Ishikawa (cell line): ENCODE data around the gene MOV10.
A peak's percentile ranks its signal among the peaks of the same experiment; 100 is the strongest.

Experiments
- CEBPB ChIP-seq: IDR thresholded peaks from 2 replicates; pipeline ENCODE4 v1.6.1; 2012
- CREB1 ChIP-seq: IDR thresholded peaks from 2 replicates; pipeline ENCODE4 v1.6.1; 2012; ENCODE audit warnings: low read depth
- EGR1 ChIP-seq: IDR thresholded peaks from 2 replicates; pipeline ENCODE4 v1.6.1; 2012
- EP300 ChIP-seq: IDR thresholded peaks from 2 replicates; pipeline ENCODE4 v1.6.1; 2012; ENCODE audit warnings: borderline replicate concordance
- FOXM1 ChIP-seq: IDR thresholded peaks from 2 replicates; pipeline ENCODE4 v1.6.1; 2012; ENCODE audit warnings: low read depth, borderline replicate concordance
- MAX ChIP-seq: IDR thresholded peaks from 2 replicates; pipeline ENCODE4 v1.6.1; 2012
- NFIC ChIP-seq: IDR thresholded peaks from 2 replicates; pipeline ENCODE4 v1.6.1; 2012
- RAD21 ChIP-seq: IDR thresholded peaks from 2 replicates; pipeline ENCODE4 v1.6.1; 2012; ENCODE audit warnings: low read depth
- REST ChIP-seq: IDR thresholded peaks from 2 replicates; pipeline ENCODE4 v1.6.1; 2012; ENCODE audit warnings: low read depth, mild to moderate bottlenecking
- TAF1 ChIP-seq: IDR thresholded peaks from 2 replicates; pipeline ENCODE4 v1.6.1; 2012; ENCODE audit warnings: low read depth, mild to moderate bottlenecking
- TCF12 ChIP-seq: IDR thresholded peaks from 2 replicates; pipeline ENCODE4 v1.6.1; 2012; ENCODE audit warnings: low read depth
- TEAD4 ChIP-seq: IDR thresholded peaks from 2 replicates; pipeline ENCODE4 v1.6.1; 2012
- USF1 ChIP-seq: IDR thresholded peaks from 2 replicates; pipeline ENCODE4 v1.6.1; 2012
- YY1 ChIP-seq: IDR thresholded peaks from 2 replicates; pipeline ENCODE4 v1.6.1; 2012; ENCODE audit warnings: low read depth
- ZBTB7A ChIP-seq: IDR thresholded peaks from 2 replicates; pipeline ENCODE4 v1.6.1; 2012; ENCODE audit warnings: low read depth

MOV10 gene

DNA sequence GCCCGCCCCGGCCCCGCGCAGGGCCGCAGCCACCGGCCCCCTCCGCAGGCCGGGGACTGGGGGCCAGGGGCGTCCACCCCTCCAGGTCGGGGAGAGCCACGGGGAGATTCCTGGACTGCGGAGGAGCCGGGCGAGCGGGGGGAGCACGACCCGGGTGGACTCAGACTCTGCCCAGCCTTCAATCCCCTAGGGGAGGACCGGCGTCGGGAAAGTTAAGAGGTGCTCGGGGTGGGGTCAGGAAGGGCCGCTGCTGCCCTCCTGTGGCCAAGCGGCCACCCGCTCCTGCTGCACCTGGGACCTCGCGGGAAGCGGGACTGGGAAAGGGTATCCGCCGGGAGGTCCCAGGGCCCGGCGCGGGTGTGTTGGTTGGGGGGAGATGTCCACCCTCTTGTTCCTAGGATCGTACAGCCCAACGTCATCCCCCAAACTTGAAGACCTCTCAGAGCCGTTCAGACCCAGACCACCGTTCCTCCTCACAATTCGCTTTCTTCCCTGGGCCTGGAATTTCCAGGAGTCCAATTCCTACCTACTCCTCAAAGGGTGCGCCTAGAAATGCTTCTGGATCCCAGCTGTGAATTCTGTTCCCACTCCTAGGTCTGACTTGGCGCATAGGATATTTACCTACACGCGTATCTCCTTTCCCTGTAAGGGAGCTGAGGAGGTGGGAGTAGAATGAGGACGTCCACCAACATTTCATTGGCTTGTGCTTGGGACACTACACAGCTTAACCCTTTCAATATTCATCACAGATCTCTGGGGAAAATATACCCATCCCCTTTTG lies 33.0 kb downstream of the MOV10 start:
- no peak for TF ChIP-seq YY1
- 0 out of 2 replicates have a peak, but pooled peaks have one; percentile 2 for TF ChIP-seq EP300
- TF ChIP-seq RAD21, result peak; percentile 86
- no peak for TF ChIP-seq CREB1
- TF ChIP-seq TAF1, result peak; percentile 38; the same call in 1 of the 2 replicates
- no peak for TF ChIP-seq CEBPB
- TF ChIP-seq TEAD4, result 0 out of 2 replicates have a peak, but pooled peaks have one; percentile 19
- TF ChIP-seq FOXM1, result no peak
- TF ChIP-seq TCF12, result peak; percentile 50; the same call in 1 of the 2 replicates
- TF ChIP-seq USF1, result no peak

DNA sequence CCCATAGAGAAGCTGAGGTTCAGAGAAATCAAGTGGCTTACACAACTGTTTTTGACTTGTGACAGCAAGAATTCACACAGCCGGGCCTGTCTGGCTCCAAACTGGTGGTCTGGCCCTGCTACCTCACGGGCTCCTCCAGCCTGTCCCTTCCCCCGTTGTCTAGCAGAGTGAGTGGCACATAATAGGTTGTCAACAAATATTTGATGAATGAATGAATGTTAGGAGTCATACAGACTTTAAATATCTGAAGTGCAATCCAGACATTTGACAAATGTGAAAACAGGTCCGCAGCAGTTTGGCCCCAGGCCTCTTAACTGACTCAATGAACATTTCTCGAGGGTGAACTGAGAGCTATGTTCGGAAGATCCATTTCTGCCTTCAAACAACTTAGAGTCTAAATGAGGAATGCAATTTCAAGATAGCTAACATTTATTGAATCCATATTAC lies 33.6 kb downstream of the MOV10 start:
- TF ChIP-seq USF1 (no peak), EP300 (no peak), MAX (no peak), TEAD4 (no peak), FOXM1 (no peak), NFIC (no peak), CEBPB (no peak), REST (no peak), EGR1 (no peak), CREB1 (no peak), TCF12 (no peak), ZBTB7A (no peak), RAD21 (no peak), YY1 (no peak)

- TF ChIP-seq EGR1, result no peak
- no peak for TF ChIP-seq CREB1
- TF ChIP-seq EP300, result no peak
- no peak for TF ChIP-seq CEBPB
- TF ChIP-seq TCF12, result no peak
- no peak for TF ChIP-seq FOXM1
- TF ChIP-seq YY1, result no peak
- TF ChIP-seq REST, result no peak
- no peak for TF ChIP-seq USF1
- TF ChIP-seq RAD21, result no peak
- TF ChIP-seq TEAD4, result no peak
- TF ChIP-seq NFIC, result no peak
- TF ChIP-seq MAX, result no peak
- TF ChIP-seq TAF1, result no peak
- no peak for TF ChIP-seq ZBTB7A
These were observed 34.0 kb downstream of the MOV10 start for GRCh38 chr1:112708489-112708888.

DNA sequence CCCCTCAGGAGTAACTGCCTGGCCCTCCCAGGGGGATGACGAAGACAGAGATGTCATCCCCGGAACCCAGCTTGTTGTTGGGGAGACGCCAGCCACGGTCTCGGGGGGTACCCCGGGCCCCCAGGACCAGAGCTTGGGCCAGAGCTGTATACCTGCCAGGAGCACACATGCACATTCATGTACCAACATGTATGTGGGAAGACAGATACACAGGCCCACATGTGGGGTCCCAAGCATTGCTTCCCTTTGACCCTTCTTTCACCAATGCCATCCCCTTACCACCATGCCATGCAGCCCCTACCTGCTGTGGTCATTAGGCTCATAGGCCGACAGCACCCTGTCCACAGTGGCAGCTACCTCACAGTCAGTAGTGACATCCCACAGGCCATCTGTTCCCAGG lies 35.7 kb downstream of the MOV10 start:
- TF ChIP-seq NFIC, result no peak
- no peak for TF ChIP-seq TAF1
- no peak for TF ChIP-seq CREB1
- TF ChIP-seq REST, result no peak
- no peak for TF ChIP-seq TEAD4
- no peak for TF ChIP-seq RAD21
- no peak for TF ChIP-seq EP300
- no peak for TF ChIP-seq ZBTB7A
- no peak for TF ChIP-seq MAX
- no peak for TF ChIP-seq YY1
- no peak for TF ChIP-seq CEBPB
- no peak for TF ChIP-seq USF1
- no peak for TF ChIP-seq TCF12
- TF ChIP-seq EGR1, result no peak
- no peak for TF ChIP-seq FOXM1
